Measurements from ENCODE around the gene EAF1. TPM values are rescaled to one million over a fixed set of nuclear protein-coding genes. Genes with fewer than 3 reads are reported as not detected.
A peak's percentile ranks its signal among the peaks of the same experiment; 100 is the strongest.

EAF1 gene
- total and polyA plus RNA-seq, 2 donors (not counting 1 experiment from before 2014, with no cell fraction given): 8.3 to 19.8 TPM

DNA sequence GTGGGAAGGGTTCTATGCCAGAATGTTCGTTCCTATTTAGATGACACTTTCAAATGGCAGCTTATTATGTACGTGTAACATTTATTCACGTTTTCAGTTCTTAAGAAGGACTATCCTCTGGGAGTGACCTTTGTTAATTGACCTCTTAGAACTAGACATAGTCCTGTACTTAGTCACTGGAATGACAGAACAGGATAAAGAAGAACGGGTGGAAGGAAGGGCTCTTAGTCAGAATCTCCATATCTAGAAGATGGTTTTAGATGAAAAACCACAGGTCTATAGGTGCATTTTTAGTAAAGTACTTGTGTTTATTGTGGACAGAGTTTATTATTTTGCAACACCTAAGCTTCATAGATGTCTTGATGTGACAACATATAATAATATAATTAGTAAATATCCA, 6.5 kb upstream of the EAF1 start:
- no peaks in the 10 kb centered on the region for H3K27me3 ChIP-seq (replicated peaks in 1 of 4; ENCODE audit: control extremely low read depth in 1 of 4, control insufficient read depth in 3 of 4, insufficient read depth in 4 of 4, low read length in 3 of 4)
- H3K4me1 Mint-ChIP-seq: peaks cover 11% of the 10 kb centered on the region
- H3K27ac ChIP-seq (ENCODE audit: low read length in 2 of 2): no peak overlapping the region
- peaks cover 0 to 1% of the 10 kb centered on the region in 2 donors for H3K4me1 ChIP-seq (ENCODE audit: control insufficient read depth in 2 of 2, insufficient read depth in 2 of 2, low read length in 2 of 2)
- H3K9me3 ChIP-seq (ENCODE audit: control extremely low read depth in 1 of 3, control insufficient read depth in 2 of 3, insufficient read depth in 1 of 3, low read length in 2 of 3): no peaks in the 10 kb centered on the region
- no peaks in the 10 kb centered on the region for H3K9me3 Mint-ChIP-seq (ENCODE audit: insufficient read depth)
- ATAC-seq (ENCODE audit: low read depth) (no peak), DNase-seq (no peak)
- H3K4me2 ChIP-seq (replicated peaks; ENCODE audit: low read depth, low read length, poor library complexity, severe bottlenecking): no peak overlapping the region
- no peak overlapping the region for H3K9ac ChIP-seq (ENCODE audit: low read length)
- POLR2A ChIA-PET: no interaction called here
- peaks cover 5% of the 10 kb centered on the region for H3K79me2 ChIP-seq (ENCODE audit: control insufficient read depth, insufficient read depth, low read length)
- no peaks in the 10 kb centered on the region for H4K20me1 ChIP-seq (ENCODE audit: control insufficient read depth, insufficient read depth, low read length, poor library complexity, severe bottlenecking)
- CTCF ChIA-PET: no interaction called here
- no peak overlapping the region for H2AFZ ChIP-seq (ENCODE audit: insufficient read depth, low read depth, low read length, poor library complexity, severe bottlenecking)
- 90% methylated on average over 2 of the region's 4 CpGs for WGBS (ENCODE audit: insufficient coverage)
- intact Hi-C loops (cut with micrococcal nuclease): loop anchor here (10.0 kb wide), 1 partner anchor 844 kb away; the partner anchor contains the start of genes DPH3 and OXNAD1
- TF ChIP-seq, protein P1, sequence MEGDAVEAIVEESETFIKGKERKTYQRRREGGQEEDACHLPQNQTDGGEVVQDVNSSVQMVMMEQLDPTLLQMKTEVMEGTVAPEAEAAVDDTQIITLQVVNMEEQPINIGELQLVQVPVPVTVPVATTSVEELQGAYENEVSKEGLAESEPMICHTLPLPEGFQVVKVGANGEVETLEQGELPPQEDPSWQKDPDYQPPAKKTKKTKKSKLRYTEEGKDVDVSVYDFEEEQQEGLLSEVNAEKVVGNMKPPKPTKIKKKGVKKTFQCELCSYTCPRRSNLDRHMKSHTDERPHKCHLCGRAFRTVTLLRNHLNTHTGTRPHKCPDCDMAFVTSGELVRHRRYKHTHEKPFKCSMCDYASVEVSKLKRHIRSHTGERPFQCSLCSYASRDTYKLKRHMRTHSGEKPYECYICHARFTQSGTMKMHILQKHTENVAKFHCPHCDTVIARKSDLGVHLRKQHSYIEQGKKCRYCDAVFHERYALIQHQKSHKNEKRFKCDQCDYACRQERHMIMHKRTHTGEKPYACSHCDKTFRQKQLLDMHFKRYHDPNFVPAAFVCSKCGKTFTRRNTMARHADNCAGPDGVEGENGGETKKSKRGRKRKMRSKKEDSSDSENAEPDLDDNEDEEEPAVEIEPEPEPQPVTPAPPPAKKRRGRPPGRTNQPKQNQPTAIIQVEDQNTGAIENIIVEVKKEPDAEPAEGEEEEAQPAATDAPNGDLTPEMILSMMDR (IDR thresholded peaks at IDR 0.05): no peak
- TF ChIP-seq EZH2 (IDR thresholded peaks at IDR 0.05; ENCODE audit: borderline replicate concordance, insufficient read depth, low read depth, low read length, poor library complexity, severe bottlenecking): no peak
- H3K36me3 ChIP-seq (replicated peaks in 1 of 2; ENCODE audit: control extremely low read depth in 1 of 2, control insufficient read depth in 1 of 2, extremely low read depth in 1 of 2, insufficient read depth in 2 of 2, low read length in 1 of 2): peaks cover 4 to 63% of the 10 kb centered on the region in 2 experiments
- H3K4me3 Mint-ChIP-seq: no peak overlapping the region
- no peaks in the 10 kb centered on the region for H3K27me3 Mint-ChIP-seq
- H3K27ac Mint-ChIP-seq: no peak overlapping the region
- H3K4me3 ChIP-seq (ENCODE audit: control extremely low read depth in 1 of 5, extremely low read depth in 1 of 5, insufficient read depth in 1 of 5, low read depth in 2 of 5, low read length in 4 of 5): no peak overlapping the region

DNA sequence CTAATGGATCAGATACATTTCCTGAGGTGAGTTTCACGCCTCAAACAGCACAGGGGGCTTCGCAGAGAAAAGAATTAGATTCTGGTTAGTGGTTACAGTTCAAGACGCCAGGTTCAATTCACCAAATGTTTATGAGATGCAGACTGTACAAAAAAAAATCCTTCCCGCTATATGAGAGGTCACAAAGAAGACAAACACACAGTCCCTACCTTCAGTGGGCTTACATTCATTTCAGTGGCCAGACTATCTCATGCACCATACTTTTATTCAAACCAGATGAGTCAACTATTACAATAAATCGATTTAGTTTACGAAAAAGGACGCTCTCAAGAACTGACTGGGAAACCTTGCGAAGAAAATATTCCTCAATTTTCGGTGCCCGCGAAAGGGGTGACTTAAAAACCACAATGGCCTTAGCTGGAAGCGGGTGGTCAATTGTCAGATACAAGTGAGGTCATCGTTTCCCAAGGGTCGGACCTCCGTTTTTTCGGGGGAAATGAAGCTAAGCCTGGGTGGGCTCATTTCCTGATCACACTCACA, 749 bp upstream of the EAF1 start:
- peak overlapping the region; percentile 96 for H2AFZ ChIP-seq (ENCODE audit: insufficient read depth, low read depth, low read length, poor library complexity, severe bottlenecking)
- CTCF ChIA-PET: interaction anchor here (1.5 to 2.0 kb wide), 3 partner anchors 22 to 223 kb away, joined by 5 to 9 read pairs (median 8); no protein-coding TSS in a partner anchor
- H3K36me3 ChIP-seq (replicated peaks in 1 of 2; ENCODE audit: control extremely low read depth in 1 of 2, control insufficient read depth in 1 of 2, extremely low read depth in 1 of 2, insufficient read depth in 2 of 2, low read length in 1 of 2): peaks cover 6 to 44% of the 10 kb centered on the region in 2 experiments
- Mint-ChIP-seq H3K27ac (peak overlapping the region; percentile 92), H3K9me3 (ENCODE audit: insufficient read depth) (no peaks in the 10 kb centered on the region), H3K4me3 (peak overlapping the region; percentile 95), H3K4me1 (peaks cover 45% of the 10 kb centered on the region), H3K27me3 (no peaks in the 10 kb centered on the region)
- no peaks in the 10 kb centered on the region for H3K27me3 ChIP-seq (replicated peaks in 1 of 4; ENCODE audit: control extremely low read depth in 1 of 4, control insufficient read depth in 3 of 4, insufficient read depth in 4 of 4, low read length in 3 of 4)
- no peak for DNase-seq
- peak overlapping the region; percentile 88 to 99 (median 94) for H3K4me3 ChIP-seq (ENCODE audit: control extremely low read depth in 1 of 5, extremely low read depth in 1 of 5, insufficient read depth in 1 of 5, low read depth in 2 of 5, low read length in 4 of 5)
- peaks cover 53% of the 10 kb centered on the region for H3K79me2 ChIP-seq (ENCODE audit: control insufficient read depth, insufficient read depth, low read length)
- H3K9me3 ChIP-seq (ENCODE audit: control extremely low read depth in 1 of 3, control insufficient read depth in 2 of 3, insufficient read depth in 1 of 3, low read length in 2 of 3): no peaks in the 10 kb centered on the region
- POLR2A ChIA-PET: no interaction called here
- peak overlapping the region; percentile 75 to 85 for H3K27ac ChIP-seq (ENCODE audit: low read length in 2 of 2)
- no peak for ATAC-seq (ENCODE audit: low read depth)
- intact Hi-C loops (cut with micrococcal nuclease): loop anchor here (1.0 to 10.0 kb wide), 6 partner anchors 48 to 838 kb away; partner anchors contain the start of genes BTD, CAPN7, CCDC174 and DPH3
- H3K4me1 ChIP-seq (ENCODE audit: control insufficient read depth in 2 of 2, insufficient read depth in 2 of 2, low read length in 2 of 2): peaks cover 19 to 28% of the 10 kb centered on the region in 2 donors
- TF ChIP-seq, protein P1 (IDR thresholded peaks at IDR 0.05): no peak
- no peak for TF ChIP-seq EZH2 (IDR thresholded peaks at IDR 0.05; ENCODE audit: borderline replicate concordance, insufficient read depth, low read depth, low read length, poor library complexity, severe bottlenecking)
- WGBS (ENCODE audit: insufficient coverage): 38% methylated on average over 12 of the region's 16 CpGs
- no peaks in the 10 kb centered on the region for H4K20me1 ChIP-seq (ENCODE audit: control insufficient read depth, insufficient read depth, low read length, poor library complexity, severe bottlenecking)
- peak overlapping the region; percentile 81 for H3K4me2 ChIP-seq (replicated peaks; ENCODE audit: low read depth, low read length, poor library complexity, severe bottlenecking)
- peak overlapping the region; percentile 99 for H3K9ac ChIP-seq (ENCODE audit: low read length)

All from B cell (primary cell).